GM12878 (cell line): ENCODE measurements around the gene EIF2B1. TPM values are rescaled to one million over a fixed set of nuclear protein-coding genes. Genes with fewer than 3 reads are reported as not detected.

Source experiments
- ATAC-seq: fragments of 200-7000 bp; cut with Tn5 transposase; 3 replicates; pipeline ENCODE4 v1.9.1; 2020; ENCODE audit warnings: mild to moderate bottlenecking, moderate library complexity
- BruUV-seq: library from RNA; stranded (reverse); fragments of 400-500 nt; replicated peaks from 2 replicates; lab custom pipeline; 2021; lab: Mats Ljungman, UMichigan
- CTCF ChIA-PET: fragments of 300-600 bp; sonication (Branson Sonifier 250); formaldehyde crosslinking; extraction: SDS; loops from one replicate; lab custom pipeline; 2021; ENCODE audit warnings: inconsistent platforms; lab: Yijun Ruan, JAX
- POLR2A ChIA-PET: fragments of 350-600 bp; formaldehyde crosslinking; extraction: SDS; loops from one replicate; lab custom pipeline; 2021; ENCODE audit warnings: inconsistent platforms; lab: Charles Lee
- RAD21 ChIA-PET: fragments of 300-600 bp; sonication (Branson Sonifier 250); formaldehyde crosslinking; loops from one replicate; lab custom pipeline; 2023; ENCODE audit warnings: antibody characterized with exemption; ENCODE audit not compliant: unreplicated experiment; lab: Charles Lee
- SMC1A ChIA-PET: fragments of 300-600 bp; sonication (Branson Sonifier 250); formaldehyde crosslinking; loops from one replicate; lab custom pipeline; 2023; ENCODE audit not compliant: unreplicated experiment, uncharacterized antibody; lab: Charles Lee
- DNase-seq: peaks from one replicate; pipeline ENCODE4 v3.0.0-alpha.2; 2011; ENCODE audit warnings: low read depth, low spot score
- FAIRE-seq: peaks from 3 replicates; lab custom pipeline; 2011; peaks lifted over from hg19 to GRCh38; lab: Jason Lieb, UNC
- H2AFZ ChIP-seq: 2 replicates; pipeline ENCODE4 v1.6.0; 2011; ENCODE audit warnings: low read depth, low read length, control low read depth; ENCODE audit not compliant: control insufficient read depth
- H3K27ac ChIP-seq: 2 replicates; pipeline ENCODE4 v1.5.1; 2011; ENCODE audit warnings: control low read depth; ENCODE audit not compliant: control insufficient read depth, insufficient read depth
- H3K27me3 ChIP-seq, 2 experiments: replicated peaks in 1 of 2; 2 replicates each; pipeline versions ENCODE4 v1.6.0 to v1.6.1; 2011; ENCODE audit warnings: low read length in 1 of 2; ENCODE audit not compliant: control insufficient read depth in 2 of 2, insufficient read depth in 2 of 2
- H3K36me3 ChIP-seq, 2 experiments: 2 replicates each; pipeline ENCODE4 v1.5.1; 2011; ENCODE audit warnings: low read length in 1 of 2; ENCODE audit not compliant: control insufficient read depth in 2 of 2, insufficient read depth in 2 of 2
- H3K4me1 ChIP-seq: 2 replicates; pipeline ENCODE4 v1.6.1; 2011; ENCODE audit warnings: mild to moderate bottlenecking, low read length, moderate library complexity, mixed read lengths; ENCODE audit not compliant: control insufficient read depth, insufficient read depth
- H3K4me2 ChIP-seq: 2 replicates; pipeline ENCODE4 v1.6.0; 2011; ENCODE audit warnings: control low read depth; ENCODE audit not compliant: control insufficient read depth, insufficient read depth
- H3K4me3 ChIP-seq: fragments of 200-600 bp; sonication (generic); 2 replicates; pipeline ENCODE4 v1.5.1; 2016
- H3K79me2 ChIP-seq: 2 replicates; pipeline ENCODE4 v1.6.0; 2011; ENCODE audit warnings: low read length; ENCODE audit not compliant: control insufficient read depth, insufficient read depth
- H3K9ac ChIP-seq: 2 replicates; pipeline ENCODE4 v1.8.0; 2011; ENCODE audit warnings: low read length, control low read depth, mixed read lengths; ENCODE audit not compliant: control insufficient read depth, insufficient read depth
- H3K9me3 ChIP-seq: replicated peaks from 3 replicates; pipeline ENCODE4 v1.5.1; 2011; ENCODE audit warnings: mild to moderate bottlenecking, low read length; ENCODE audit not compliant: control insufficient read depth, insufficient read depth
- H4K20me1 ChIP-seq: 2 replicates; pipeline ENCODE4 v1.6.0; 2011; ENCODE audit not compliant: control insufficient read depth, insufficient read depth
- CBX5 ChIP-seq: sonication (generic); IDR thresholded peaks from 2 replicates; pipeline ENCODE4 v1.6.1; 2016; ENCODE audit warnings: low read depth, moderate library complexity, mild to moderate bottlenecking, inconsistent platforms
- EED ChIP-seq: sonication (generic); IDR thresholded peaks from 2 replicates; pipeline ENCODE4 v1.6.1; 2016; ENCODE audit warnings: antibody characterized with exemption, low read depth
- HCFC1 ChIP-seq: fragments of 150-350 bp; IDR thresholded peaks from 2 replicates; pipeline ENCODE4 v1.6.1; 2014; ENCODE audit warnings: low read length
- PML ChIP-seq: IDR thresholded peaks from 2 replicates; pipeline ENCODE4 v1.6.1; 2012; ENCODE audit warnings: low read length, inconsistent platforms
- RCOR1 ChIP-seq: conservative IDR thresholded peaks from 2 replicates; pipeline ENCODE4 v1.6.1; 2012; ENCODE audit warnings: low read depth, low read length, improper control_type of control experiment
- SIX5 ChIP-seq: IDR thresholded peaks from 2 replicates; pipeline ENCODE4 v1.6.1; 2011; ENCODE audit warnings: mild to moderate bottlenecking, low read depth, low read length, moderate library complexity; ENCODE audit not compliant: severe bottlenecking
- USF1 ChIP-seq: IDR thresholded peaks from 2 replicates; pipeline ENCODE4 v1.6.1; 2011; ENCODE audit warnings: borderline replicate concordance, low read depth, mild to moderate bottlenecking, moderate library complexity, mixed read lengths, low read length; ENCODE audit not compliant: insufficient read depth; ENCODE audit errors: extremely low read length
- ZNF274 ChIP-seq: IDR thresholded peaks from one replicate; pipeline ENCODE4 v1.8.0; 2011; ENCODE audit not compliant: insufficient read length, insufficient read depth
- ZZZ3 ChIP-seq: IDR thresholded peaks from 2 replicates; pipeline ENCODE4 v1.6.1; 2011; ENCODE audit warnings: low read depth; ENCODE audit not compliant: control insufficient read depth, insufficient read length
- WGBS: methylation state at CpG from one replicate; pipeline ENCODE4 v1.1.6; 2016; ENCODE audit warnings: low lambda C conversion rate; ENCODE audit not compliant: insufficient replicate concordance, insufficient coverage; ENCODE audit errors: missing lambda C conversion rate; 5-methylcytosine and 5-hydroxymethylcytosine counted together
- in situ Hi-C: fragments of 300-500 bp; cut with MboI; formaldehyde crosslinking; loops from 9 replicates; pipeline ENCODE4 v1.14.3; 2018; ENCODE audit warnings: mixed read lengths
- intact Hi-C: fragments of 100-400 bp; cut with micrococcal nuclease; formaldehyde crosslinking; loops from one replicate; pipeline ENCODE4 v1.14.2; 2022; ENCODE audit not compliant: unreplicated experiment
- polyA plus RNA-seq, 11 experiments: library from polyadenylated mRNA; depleted of rRNA in 4 of 11; unstranded in 6 of 11; stranded (reverse) in 5 of 11; fragments of >200 nt; fragmentation: Nextera tagmentation in 4 of 11; fragmentation: Illumina TruSeq in 1 of 11; extraction: Ambion mirVana in 4 of 11; extraction: Trizol in 1 of 11; gene quantifications; 1 replicate in 1 of 11; 2 replicates in 10 of 11; pipeline versions ENCODE4 v1.2.1 to v1.2.3, GENCODE V29; 2011 to 2016; ENCODE audit warnings: inconsistent platforms in 2 of 11, missing spikeins in 2 of 11, low read depth in 1 of 11
- total RNA-seq, 4 experiments: library from RNA; depleted of rRNA in 3 of 4; stranded (reverse); fragments of >200 nt in 3 of 4; fragmentation: Illumina TruSeq in 1 of 4; extraction: Trizol in 1 of 4; gene quantifications; 2 replicates each; pipeline versions ENCODE4 v1.2.1 to v1.2.3, GENCODE V29; 2013 to 2021
- TF ChIP-seq, protein P1 (sequence below): fragments of 450-650 bp; IDR thresholded peaks from 2 replicates; pipeline ENCODE4 v1.6.1; 2016; ENCODE audit warnings: mild to moderate bottlenecking, moderate library complexity, borderline replicate concordance
- TF ChIP-seq, protein P2 (sequence below): IDR thresholded peaks from 2 replicates; pipeline ENCODE4 v1.6.1; 2012; ENCODE audit warnings: low read length, inconsistent platforms
- TF ChIP-seq, protein P3 (sequence below): fragments of 450-650 bp; IDR thresholded peaks from 2 replicates; pipeline ENCODE4 v1.6.1; 2017; ENCODE audit warnings: mild to moderate bottlenecking, moderate library complexity

Gene EIF2B1
- total and polyA plus RNA-seq, 10 of the 15 experiments (the other 5 are each of a cell fraction or from before 2014, with no cell fraction given), result 17.6 to 131 (median 49.1) TPM

DNA sequence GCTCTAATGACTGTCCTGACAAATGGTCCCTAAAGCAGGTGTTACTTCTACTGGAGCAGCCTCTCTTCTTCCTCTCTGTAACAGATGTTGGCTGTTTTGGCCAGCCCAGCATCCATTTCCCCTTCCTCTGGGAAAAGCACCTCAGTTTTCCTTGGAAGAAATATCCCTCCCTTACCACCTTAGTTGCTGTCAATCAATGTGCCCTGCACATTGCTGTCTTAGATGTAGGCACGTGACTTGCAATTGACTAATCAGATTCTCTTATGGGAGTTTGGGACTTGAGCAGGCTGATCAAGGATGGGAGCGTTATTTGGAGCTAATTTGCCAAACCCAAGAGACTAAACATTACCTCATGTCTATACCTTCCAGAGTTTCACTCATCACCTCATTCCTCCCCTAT lies 61.1 kb downstream of the EIF2B1 start (continued):
- TF ChIP-seq, protein P1, sequence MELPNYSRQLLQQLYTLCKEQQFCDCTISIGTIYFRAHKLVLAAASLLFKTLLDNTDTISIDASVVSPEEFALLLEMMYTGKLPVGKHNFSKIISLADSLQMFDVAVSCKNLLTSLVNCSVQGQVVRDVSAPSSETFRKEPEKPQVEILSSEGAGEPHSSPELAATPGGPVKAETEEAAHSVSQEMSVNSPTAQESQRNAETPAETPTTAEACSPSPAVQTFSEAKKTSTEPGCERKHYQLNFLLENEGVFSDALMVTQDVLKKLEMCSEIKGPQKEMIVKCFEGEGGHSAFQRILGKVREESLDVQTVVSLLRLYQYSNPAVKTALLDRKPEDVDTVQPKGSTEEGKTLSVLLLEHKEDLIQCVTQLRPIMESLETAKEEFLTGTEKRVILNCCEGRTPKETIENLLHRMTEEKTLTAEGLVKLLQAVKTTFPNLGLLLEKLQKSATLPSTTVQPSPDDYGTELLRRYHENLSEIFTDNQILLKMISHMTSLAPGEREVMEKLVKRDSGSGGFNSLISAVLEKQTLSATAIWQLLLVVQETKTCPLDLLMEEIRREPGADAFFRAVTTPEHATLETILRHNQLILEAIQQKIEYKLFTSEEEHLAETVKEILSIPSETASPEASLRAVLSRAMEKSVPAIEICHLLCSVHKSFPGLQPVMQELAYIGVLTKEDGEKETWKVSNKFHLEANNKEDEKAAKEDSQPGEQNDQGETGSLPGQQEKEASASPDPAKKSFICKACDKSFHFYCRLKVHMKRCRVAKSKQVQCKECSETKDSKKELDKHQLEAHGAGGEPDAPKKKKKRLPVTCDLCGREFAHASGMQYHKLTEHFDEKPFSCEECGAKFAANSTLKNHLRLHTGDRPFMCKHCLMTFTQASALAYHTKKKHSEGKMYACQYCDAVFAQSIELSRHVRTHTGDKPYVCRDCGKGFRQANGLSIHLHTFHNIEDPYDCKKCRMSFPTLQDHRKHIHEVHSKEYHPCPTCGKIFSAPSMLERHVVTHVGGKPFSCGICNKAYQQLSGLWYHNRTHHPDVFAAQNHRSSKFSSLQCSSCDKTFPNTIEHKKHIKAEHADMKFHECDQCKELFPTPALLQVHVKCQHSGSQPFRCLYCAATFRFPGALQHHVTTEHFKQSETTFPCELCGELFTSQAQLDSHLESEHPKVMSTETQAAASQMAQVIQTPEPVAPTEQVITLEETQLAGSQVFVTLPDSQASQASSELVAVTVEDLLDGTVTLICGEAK, result no peak
- TF ChIP-seq PML (no peak), ZZZ3 (no peak), ZNF274 (no peak)

- BruUV-seq, result no TSS peak
- in situ Hi-C loops, result no loop called here
- H3K79me2 ChIP-seq, result no peaks in the 10 kb centered on the region
- no peak overlapping the region for H3K4me3 ChIP-seq
- CTCF ChIA-PET, result interaction anchor here (0.6 to 1.9 kb wide), 4 partner anchors 8 to 331 kb away, joined by 3 to 11 read pairs (median 4); no protein-coding TSS in a partner anchor
- no peak overlapping the region for H2AFZ ChIP-seq
- intact Hi-C loops, result no loop called here
- 38% methylated on average over 4 of the region's 4 CpGs for WGBS
- H3K9ac ChIP-seq, result no peak overlapping the region
- ATAC-seq, result no peak
- POLR2A ChIA-PET, result no interaction called here
- H4K20me1 ChIP-seq, result no peaks in the 10 kb centered on the region
- no peaks in the 10 kb centered on the region for H3K36me3 ChIP-seq
- no peaks in the 10 kb centered on the region for H3K4me1 ChIP-seq
- no peaks in the 10 kb centered on the region; the same call in 2 of the 3 replicates for H3K9me3 ChIP-seq
- no peaks in the 10 kb centered on the region; a peak in 1 of 4 replicates for H3K27me3 ChIP-seq
- RAD21 ChIA-PET, result interaction anchor here (0.6 kb wide), 1 partner anchor 12 kb away, joined by 4 read pairs; no protein-coding TSS in a partner anchor
- FAIRE-seq, result no peak
- SMC1A ChIA-PET, result no interaction called here
- no peak for DNase-seq
- H3K27ac ChIP-seq, result no peak overlapping the region
- no peak overlapping the region for H3K4me2 ChIP-seq
- TF ChIP-seq SIX5 (peak; percentile 58), CBX5 (no peak), USF1 (peak; percentile 46), HCFC1 (0 out of 2 replicates have a peak, but pooled peaks have one; percentile 37), EED (no peak), RCOR1 (no peak)
- TF ChIP-seq, protein P2, sequence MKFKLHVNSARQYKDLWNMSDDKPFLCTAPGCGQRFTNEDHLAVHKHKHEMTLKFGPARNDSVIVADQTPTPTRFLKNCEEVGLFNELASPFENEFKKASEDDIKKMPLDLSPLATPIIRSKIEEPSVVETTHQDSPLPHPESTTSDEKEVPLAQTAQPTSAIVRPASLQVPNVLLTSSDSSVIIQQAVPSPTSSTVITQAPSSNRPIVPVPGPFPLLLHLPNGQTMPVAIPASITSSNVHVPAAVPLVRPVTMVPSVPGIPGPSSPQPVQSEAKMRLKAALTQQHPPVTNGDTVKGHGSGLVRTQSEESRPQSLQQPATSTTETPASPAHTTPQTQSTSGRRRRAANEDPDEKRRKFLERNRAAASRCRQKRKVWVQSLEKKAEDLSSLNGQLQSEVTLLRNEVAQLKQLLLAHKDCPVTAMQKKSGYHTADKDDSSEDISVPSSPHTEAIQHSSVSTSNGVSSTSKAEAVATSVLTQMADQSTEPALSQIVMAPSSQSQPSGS, result no peak
- TF ChIP-seq, protein P3, sequence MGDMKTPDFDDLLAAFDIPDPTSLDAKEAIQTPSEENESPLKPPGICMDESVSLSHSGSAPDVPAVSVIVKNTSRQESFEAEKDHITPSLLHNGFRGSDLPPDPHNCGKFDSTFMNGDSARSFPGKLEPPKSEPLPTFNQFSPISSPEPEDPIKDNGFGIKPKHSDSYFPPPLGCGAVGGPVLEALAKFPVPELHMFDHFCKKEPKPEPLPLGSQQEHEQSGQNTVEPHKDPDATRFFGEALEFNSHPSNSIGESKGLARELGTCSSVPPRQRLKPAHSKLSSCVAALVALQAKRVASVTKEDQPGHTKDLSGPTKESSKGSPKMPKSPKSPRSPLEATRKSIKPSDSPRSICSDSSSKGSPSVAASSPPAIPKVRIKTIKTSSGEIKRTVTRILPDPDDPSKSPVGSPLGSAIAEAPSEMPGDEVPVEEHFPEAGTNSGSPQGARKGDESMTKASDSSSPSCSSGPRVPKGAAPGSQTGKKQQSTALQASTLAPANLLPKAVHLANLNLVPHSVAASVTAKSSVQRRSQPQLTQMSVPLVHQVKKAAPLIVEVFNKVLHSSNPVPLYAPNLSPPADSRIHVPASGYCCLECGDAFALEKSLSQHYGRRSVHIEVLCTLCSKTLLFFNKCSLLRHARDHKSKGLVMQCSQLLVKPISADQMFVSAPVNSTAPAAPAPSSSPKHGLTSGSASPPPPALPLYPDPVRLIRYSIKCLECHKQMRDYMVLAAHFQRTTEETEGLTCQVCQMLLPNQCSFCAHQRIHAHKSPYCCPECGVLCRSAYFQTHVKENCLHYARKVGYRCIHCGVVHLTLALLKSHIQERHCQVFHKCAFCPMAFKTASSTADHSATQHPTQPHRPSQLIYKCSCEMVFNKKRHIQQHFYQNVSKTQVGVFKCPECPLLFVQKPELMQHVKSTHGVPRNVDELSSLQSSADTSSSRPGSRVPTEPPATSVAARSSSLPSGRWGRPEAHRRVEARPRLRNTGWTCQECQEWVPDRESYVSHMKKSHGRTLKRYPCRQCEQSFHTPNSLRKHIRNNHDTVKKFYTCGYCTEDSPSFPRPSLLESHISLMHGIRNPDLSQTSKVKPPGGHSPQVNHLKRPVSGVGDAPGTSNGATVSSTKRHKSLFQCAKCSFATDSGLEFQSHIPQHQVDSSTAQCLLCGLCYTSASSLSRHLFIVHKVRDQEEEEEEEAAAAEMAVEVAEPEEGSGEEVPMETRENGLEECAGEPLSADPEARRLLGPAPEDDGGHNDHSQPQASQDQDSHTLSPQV, result no peak
Observed at GRCh38 chr12:123571343-123571813, 62.1 kb downstream of the EIF2B1 start.
